Epithelial cell of proximal tubule (primary cell): ENCODE results near the gene FBN2. TPM values are rescaled to one million over a fixed set of nuclear protein-coding genes. Genes with fewer than 3 reads are reported as not detected.
A peak's percentile ranks its signal among the peaks of the same experiment; 100 is the strongest.

Experiments used
- DNase-seq: peaks from one replicate; pipeline ENCODE4 v3.0.0-alpha.2; 2011; ENCODE audit warnings: low read depth
- H3K4me3 ChIP-seq: 2 replicates; pipeline ENCODE4 v1.5.1; 2011; ENCODE audit warnings: low read depth, mild to moderate bottlenecking, low read length
- total RNA-seq: library from RNA; depleted of rRNA; stranded (reverse); fragments of >200 nt; gene quantifications from 2 replicates; pipeline ENCODE4 v1.2.3, GENCODE V29; 2015
- TF ChIP-seq, protein P1 (sequence below): conservative IDR thresholded peaks from 2 replicates; pipeline ENCODE4 v1.5.1; 2012; ENCODE audit warnings: low read depth, mild to moderate bottlenecking, low read length

Gene FBN2
- total RNA-seq, 1 donor from 2014 or later: 7.6 TPM

DNA sequence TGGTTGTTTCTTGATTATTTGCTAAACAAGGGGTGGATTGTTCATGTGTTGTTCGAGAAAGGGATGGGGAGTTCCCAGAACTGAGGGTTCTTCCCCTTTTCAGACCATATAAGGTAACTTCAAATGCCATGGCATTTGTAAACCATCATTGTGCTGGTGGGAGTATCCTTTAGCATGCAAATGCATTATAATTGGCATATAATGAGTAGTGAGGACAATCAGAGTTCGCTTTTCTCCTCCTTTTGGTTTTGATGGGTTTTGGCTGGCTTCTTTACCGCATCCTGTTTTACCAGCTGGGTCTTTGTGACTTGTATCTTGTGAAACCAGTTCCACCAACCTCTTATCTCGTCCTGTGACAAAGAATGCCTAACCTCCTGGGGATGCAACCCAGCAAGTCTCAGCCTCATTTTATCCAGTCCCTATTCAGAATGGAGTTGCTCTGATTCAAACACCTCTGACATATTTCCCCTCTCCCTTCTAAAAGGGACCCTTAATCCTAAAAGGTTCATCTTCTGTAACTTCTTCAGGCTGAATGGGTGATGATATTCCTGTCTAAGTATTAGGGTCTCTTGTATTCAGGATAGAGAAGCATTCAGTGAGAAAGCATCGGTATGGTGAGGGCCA is 8.7 kb upstream of the FBN2 start:
- no peak for DNase-seq
- TF ChIP-seq, protein P1, sequence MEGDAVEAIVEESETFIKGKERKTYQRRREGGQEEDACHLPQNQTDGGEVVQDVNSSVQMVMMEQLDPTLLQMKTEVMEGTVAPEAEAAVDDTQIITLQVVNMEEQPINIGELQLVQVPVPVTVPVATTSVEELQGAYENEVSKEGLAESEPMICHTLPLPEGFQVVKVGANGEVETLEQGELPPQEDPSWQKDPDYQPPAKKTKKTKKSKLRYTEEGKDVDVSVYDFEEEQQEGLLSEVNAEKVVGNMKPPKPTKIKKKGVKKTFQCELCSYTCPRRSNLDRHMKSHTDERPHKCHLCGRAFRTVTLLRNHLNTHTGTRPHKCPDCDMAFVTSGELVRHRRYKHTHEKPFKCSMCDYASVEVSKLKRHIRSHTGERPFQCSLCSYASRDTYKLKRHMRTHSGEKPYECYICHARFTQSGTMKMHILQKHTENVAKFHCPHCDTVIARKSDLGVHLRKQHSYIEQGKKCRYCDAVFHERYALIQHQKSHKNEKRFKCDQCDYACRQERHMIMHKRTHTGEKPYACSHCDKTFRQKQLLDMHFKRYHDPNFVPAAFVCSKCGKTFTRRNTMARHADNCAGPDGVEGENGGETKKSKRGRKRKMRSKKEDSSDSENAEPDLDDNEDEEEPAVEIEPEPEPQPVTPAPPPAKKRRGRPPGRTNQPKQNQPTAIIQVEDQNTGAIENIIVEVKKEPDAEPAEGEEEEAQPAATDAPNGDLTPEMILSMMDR: no peak
- no peak overlapping the region for H3K4me3 ChIP-seq

- TF ChIP-seq, protein P1: no peak
- DNase-seq: no peak
Measured at GRCh38 chr5:128541385-128541784, 3.3 kb upstream of the FBN2 start.

DNA sequence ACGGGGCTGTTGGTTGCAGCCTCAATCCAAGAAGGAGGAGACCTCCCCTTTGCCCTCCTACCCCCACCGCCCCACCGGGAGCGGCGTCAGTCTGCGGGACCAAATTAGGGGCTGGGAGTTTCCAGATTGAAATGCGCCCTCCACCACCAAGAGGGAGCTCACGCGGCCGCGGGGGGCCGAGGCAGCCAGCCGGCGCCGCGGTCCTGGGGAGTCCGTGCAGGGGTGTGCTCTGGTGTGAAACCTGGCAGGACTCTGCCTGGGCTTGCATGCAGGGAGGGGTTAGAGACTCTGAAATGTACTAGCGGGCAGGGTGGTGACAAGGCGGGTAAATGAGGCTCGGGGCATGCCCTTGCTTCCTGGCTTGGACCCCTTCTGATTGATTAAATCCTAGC is 989 bp upstream of the FBN2 start:
- TF ChIP-seq, protein P1: no peak
- H3K4me3 ChIP-seq: peak overlapping the region; percentile 61
- DNase-seq: no peak

More at GRCh38 chr5:128541385-128541784, 3.3 kb upstream of the FBN2 start:
- H3K4me3 ChIP-seq: no peak overlapping the region

- TF ChIP-seq, protein P1: no peak
- H3K4me3 ChIP-seq: peak overlapping the region; percentile 61
- no peak for DNase-seq
Measured at GRCh38 chr5:128538250-128539037, 399 bp upstream of the FBN2 start.

DNA sequence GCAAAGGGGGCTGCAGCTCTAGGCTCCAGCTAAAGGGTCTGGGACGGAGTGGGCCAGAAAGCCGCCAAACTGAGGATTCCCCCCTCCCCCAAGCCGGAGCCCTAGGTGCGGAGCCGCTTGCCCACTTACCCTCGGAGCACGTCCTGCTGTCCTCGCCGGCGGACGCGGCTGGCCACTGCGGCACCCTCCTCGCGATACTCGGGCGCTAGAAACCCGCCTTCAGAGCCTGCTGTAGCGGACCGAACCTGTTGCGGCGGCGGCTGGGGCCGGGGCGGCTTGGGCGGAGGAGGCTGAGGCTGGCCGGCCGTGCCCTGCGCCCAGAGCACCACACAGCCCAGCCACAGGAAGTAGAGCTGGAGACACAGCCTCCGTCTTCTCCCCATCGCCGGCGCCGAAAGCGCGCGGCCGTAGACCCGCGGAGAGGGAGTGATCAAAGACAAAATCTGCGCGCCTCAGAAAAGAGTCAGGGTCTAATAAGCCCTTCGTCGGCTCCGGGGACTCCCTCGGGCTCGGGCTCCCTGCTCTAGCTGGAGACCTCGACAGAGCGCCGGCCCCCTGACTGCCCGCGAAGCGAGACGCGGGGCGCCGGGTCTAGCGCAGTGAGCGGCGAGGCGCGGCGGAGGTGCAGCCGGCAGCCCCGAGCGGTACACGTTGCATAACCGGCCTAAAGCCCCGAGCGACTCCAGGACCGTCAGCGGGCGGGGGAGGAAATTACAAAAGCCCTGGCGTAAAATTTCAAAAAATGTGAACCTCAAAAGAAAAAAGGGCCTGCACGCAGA is 635 bp downstream of the FBN2 start:
- TF ChIP-seq, protein P1: no peak
- peak overlapping the region; percentile 61 for H3K4me3 ChIP-seq
- DNase-seq: no peak

DNA sequence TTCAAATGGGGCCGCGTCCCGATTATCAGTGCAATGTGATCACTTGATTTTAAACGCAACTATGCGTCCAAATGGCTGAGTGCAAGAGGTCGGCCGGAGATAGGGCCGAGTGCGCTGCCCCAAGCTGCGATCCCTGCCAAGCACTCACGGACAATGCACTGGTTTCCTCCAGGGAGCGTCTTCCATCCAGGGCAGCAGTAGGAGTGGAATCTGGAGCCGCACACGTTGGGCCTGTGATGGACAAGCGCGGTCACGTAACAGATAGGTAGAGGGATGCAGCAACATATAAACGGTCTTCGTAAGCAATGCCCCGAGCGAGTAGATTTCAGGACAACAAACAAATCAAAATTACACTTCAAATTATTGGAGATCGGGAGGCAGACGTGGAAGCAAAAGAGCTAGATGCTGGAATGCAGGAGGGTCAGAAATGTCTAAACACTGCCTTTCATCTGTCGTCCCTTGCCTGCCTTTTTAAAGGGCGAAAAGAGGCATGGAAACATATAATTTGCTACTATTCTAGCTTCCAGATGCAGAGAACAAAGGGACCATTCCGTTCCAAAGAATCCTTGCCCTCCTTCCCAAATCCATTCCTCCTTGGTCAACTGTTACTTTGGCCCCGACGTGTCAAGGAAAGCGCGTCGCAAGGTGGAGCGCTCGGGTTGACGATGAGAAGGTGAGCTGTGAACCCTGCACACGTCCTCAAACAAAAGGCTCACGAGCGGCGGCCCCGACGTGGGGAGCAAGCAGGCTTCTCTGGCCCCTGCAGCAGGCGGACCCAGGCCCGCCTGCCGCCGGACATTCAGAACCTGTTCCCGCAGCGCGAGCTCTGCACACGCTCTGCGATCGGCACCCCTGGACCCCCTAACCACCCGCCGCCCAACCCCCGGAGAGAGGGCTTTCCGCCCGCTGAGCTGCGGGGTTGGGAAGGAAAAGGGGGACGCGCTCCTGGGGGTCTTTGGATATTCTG is 1.5 kb downstream of the FBN2 start:
- TF ChIP-seq, protein P1: no peak
- H3K4me3 ChIP-seq: peak overlapping the region; percentile 61
- DNase-seq: no peak
